Endodermal cell (in vitro differentiated cells): ENCODE results near the gene ADCY2. TPM values are rescaled to one million over a fixed set of nuclear protein-coding genes. Genes with fewer than 3 reads are reported as not detected.

Source experiments
- DNase-seq: peaks from one replicate; pipeline ENCODE4 v3.0.0-alpha.2; 2017
- H3K27ac ChIP-seq: 2 replicates; pipeline ENCODE4 v1.5.1; 2013; ENCODE audit warnings: mild to moderate bottlenecking, low read depth, low read length, moderate library complexity
- H3K27me3 ChIP-seq: 2 replicates; pipeline ENCODE4 v1.6.1; 2013; ENCODE audit warnings: mild to moderate bottlenecking, low read length, moderate library complexity; ENCODE audit not compliant: insufficient read depth, control insufficient read depth, poor library complexity, severe bottlenecking
- H3K36me3 ChIP-seq: 2 replicates; pipeline ENCODE4 v1.7.0; 2013; ENCODE audit warnings: mild to moderate bottlenecking, low read length, moderate library complexity; ENCODE audit not compliant: control insufficient read depth, insufficient read depth
- H3K4me1 ChIP-seq: one replicate; pipeline ENCODE4 v1.7.0; 2013; ENCODE audit warnings: low read length; ENCODE audit not compliant: control insufficient read depth, insufficient read depth
- H3K4me3 ChIP-seq: 2 replicates; pipeline ENCODE4 v1.5.1; 2013; ENCODE audit warnings: mild to moderate bottlenecking, low read length, moderate library complexity
- H3K9ac ChIP-seq: 2 replicates; pipeline ENCODE4 v1.6.1; 2013; ENCODE audit warnings: mild to moderate bottlenecking, low read length, moderate library complexity; ENCODE audit not compliant: poor library complexity, severe bottlenecking; ENCODE audit errors: extremely low read depth
- H3K9me3 ChIP-seq: 2 replicates; pipeline ENCODE4 v1.6.1; 2013; ENCODE audit warnings: mild to moderate bottlenecking, low read length, moderate library complexity; ENCODE audit not compliant: control insufficient read depth
- H3K27ac Mint-ChIP-seq: 2 replicates; pipeline ENCODE4 v1.8.0; 2020; ENCODE audit warnings: mixed read lengths
- H3K27me3 Mint-ChIP-seq: 2 replicates; pipeline ENCODE4 v1.8.0; 2021; ENCODE audit warnings: mild to moderate bottlenecking, mixed read lengths; ENCODE audit not compliant: insufficient read depth
- H3K36me3 Mint-ChIP-seq: 2 replicates; pipeline ENCODE4 v1.8.0; 2020; ENCODE audit warnings: low read depth, mixed read lengths
- H3K4me1 Mint-ChIP-seq: 2 replicates; pipeline ENCODE4 v1.8.0; 2020; ENCODE audit warnings: mixed read lengths
- H3K4me3 Mint-ChIP-seq: 2 replicates; pipeline ENCODE4 v1.8.0; 2020; ENCODE audit warnings: mild to moderate bottlenecking, moderate library complexity, mixed read lengths
- H3K9me3 Mint-ChIP-seq: 2 replicates; pipeline ENCODE4 v1.8.0; 2020; ENCODE audit warnings: mild to moderate bottlenecking, mixed read lengths
- CTCF ChIP-seq: fragments of 200-600 bp; sonication (generic); conservative IDR thresholded peaks from 2 replicates; pipeline ENCODE4 v1.5.0; 2021; ENCODE audit warnings: antibody characterized with exemption, mild to moderate bottlenecking
- WGBS, 2 experiments: methylation state at CpG; one replicate each; pipeline versions ENCODE4 v1.1.5 to v1.1.7; 2013; ENCODE audit warnings: missing lambda C conversion rate in 2 of 2, mixed read lengths in 1 of 2; ENCODE audit not compliant: insufficient coverage in 1 of 2, insufficient read length in 1 of 2; 5-methylcytosine and 5-hydroxymethylcytosine counted together
- total RNA-seq, 2 donors: library from RNA; stranded (reverse); fragmentation: NEBNext Ultra II Directional in 1 of 2; extraction: Animal tissue kit (Norgen Biotek cat#: 25700) in 1 of 2; gene quantifications; 2 replicates in 1 of 2; 3 replicates in 1 of 2; pipeline ENCODE4 v1.2.1, GENCODE V29; 2021

Gene ADCY2
- total RNA-seq, 2 donors from 2014 or later = 61.5 to 63.2 TPM

- Histone ChIP-seq H3K9me3 (no peaks in the 10 kb centered on the region), H3K4me3 (no peak overlapping the region), H3K9ac (no peak overlapping the region), H3K36me3 (no peaks in the 10 kb centered on the region), H3K27me3 (no peaks in the 10 kb centered on the region), H3K27ac (no peak overlapping the region), H3K4me1 (no peaks in the 10 kb centered on the region)
- peaks cover under 1% of the 10 kb centered on the region for H3K4me1 Mint-ChIP-seq
- DNase-seq = no peak
- H3K36me3 Mint-ChIP-seq = peaks cover 10% of the 10 kb centered on the region
- TF ChIP-seq CTCF = no peak
- H3K27ac Mint-ChIP-seq = no peak overlapping the region
- WGBS, 2 experiments = 94 to 95% methylated on average over 4 to 6 of the region's 6 CpGs
- H3K9me3 Mint-ChIP-seq = no peaks in the 10 kb centered on the region
- no peak overlapping the region for H3K4me3 Mint-ChIP-seq
- no peaks in the 10 kb centered on the region for H3K27me3 Mint-ChIP-seq
Measured at GRCh38 chr5:7650755-7651154, 254.8 kb downstream of the ADCY2 start.

- DNase-seq = no peak
- H3K9me3 Mint-ChIP-seq = no peaks in the 10 kb centered on the region
- no peak overlapping the region for H3K9ac ChIP-seq
- H3K9me3 ChIP-seq = no peaks in the 10 kb centered on the region
- no peak overlapping the region for H3K4me3 ChIP-seq
- H3K4me3 Mint-ChIP-seq = no peak overlapping the region
- H3K4me1 ChIP-seq = no peaks in the 10 kb centered on the region
- H3K27me3 Mint-ChIP-seq = no peaks in the 10 kb centered on the region
- H3K36me3 ChIP-seq = no peaks in the 10 kb centered on the region
- H3K27ac Mint-ChIP-seq = no peak overlapping the region
- no peaks in the 10 kb centered on the region for H3K27me3 ChIP-seq
- no peak overlapping the region for H3K27ac ChIP-seq
- H3K4me1 Mint-ChIP-seq = no peaks in the 10 kb centered on the region
- 80 to 100% methylated on average over 1 to 6 of the region's 6 CpGs for WGBS, 2 experiments
- TF ChIP-seq CTCF = no peak
- H3K36me3 Mint-ChIP-seq = peaks cover 10% of the 10 kb centered on the region
Measured at GRCh38 chr5:7653046-7653445, 257.1 kb downstream of the ADCY2 start.

- H3K27me3 Mint-ChIP-seq = no peaks in the 10 kb centered on the region
- peaks cover 15% of the 10 kb centered on the region for H3K4me1 Mint-ChIP-seq
- 95 to 96% methylated on average over 3 of the region's 3 CpGs for WGBS, 2 experiments
Measured at GRCh38 chr5:7657153-7657552, 261.2 kb downstream of the ADCY2 start.

More at GRCh38 chr5:7657153-7657552, 261.2 kb downstream of the ADCY2 start:
- Histone ChIP-seq H3K9ac (no peak overlapping the region), H3K36me3 (no peaks in the 10 kb centered on the region), H3K27me3 (no peaks in the 10 kb centered on the region), H3K9me3 (no peaks in the 10 kb centered on the region), H3K4me3 (no peak overlapping the region), H3K27ac (no peak overlapping the region), H3K4me1 (peaks cover 6% of the 10 kb centered on the region)
- no peak overlapping the region for H3K27ac Mint-ChIP-seq
- DNase-seq = no peak
- no peak for TF ChIP-seq CTCF
- peaks cover 5% of the 10 kb centered on the region for H3K36me3 Mint-ChIP-seq
- H3K4me3 Mint-ChIP-seq = no peak overlapping the region
- no peaks in the 10 kb centered on the region for H3K9me3 Mint-ChIP-seq
